OCI-LY7 (cell line): ENCODE measurements around the gene AMPD1. TPM values are rescaled to one million over a fixed set of nuclear protein-coding genes. Genes with fewer than 3 reads are reported as not detected.

ENCODE experiments used
- BruUV-seq: library from RNA; stranded (reverse); fragments of 400-500 nt; replicated peaks from 2 replicates; lab custom pipeline; 2021; lab: Mats Ljungman, UMichigan
- CTCF ChIA-PET: fragments of 300-600 bp; sonication (Branson Sonifier 250); formaldehyde crosslinking; loops from one replicate; lab custom pipeline; 2022; ENCODE audit warnings: antibody characterized with exemption; ENCODE audit not compliant: unreplicated experiment; lab: Charles Lee
- POLR2A ChIA-PET: fragments of 300-600 bp; sonication (Branson Sonifier 250); formaldehyde crosslinking; loops from one replicate; lab custom pipeline; 2022; ENCODE audit warnings: antibody characterized with exemption; lab: Charles Lee
- DNase-seq: peaks from one replicate; pipeline ENCODE4 v3.0.0-alpha.2; 2015; ENCODE audit warnings: low spot score
- H2AFZ ChIP-seq: fragments of 200-600 bp; sonication (generic), shearing (Covaris generic); 2 replicates; pipeline ENCODE4 v1.6.1; 2014; ENCODE audit warnings: mild to moderate bottlenecking, antibody characterized with exemption, low read length, moderate library complexity
- H3K27ac ChIP-seq: fragments of 200-600 bp; sonication (generic); 2 replicates; pipeline ENCODE4 v1.5.1; 2014; ENCODE audit warnings: mixed run types, low read depth, mild to moderate bottlenecking, moderate library complexity, low read length, inconsistent platforms; ENCODE audit not compliant: poor library complexity, severe bottlenecking
- H3K36me3 ChIP-seq: fragments of 200-600 bp; sonication (generic); 2 replicates; pipeline ENCODE4 v1.6.1; 2014; ENCODE audit warnings: mild to moderate bottlenecking, antibody characterized with exemption, low read length, moderate library complexity, mixed read lengths; ENCODE audit not compliant: insufficient read depth
- H3K4me1 ChIP-seq: fragments of 200-600 bp; sonication (generic); 2 replicates; pipeline ENCODE4 v1.5.1; 2014; ENCODE audit warnings: mild to moderate bottlenecking, low read length; ENCODE audit not compliant: insufficient read depth, poor library complexity, severe bottlenecking
- H3K4me2 ChIP-seq: fragments of 200-600 bp; sonication (generic); 2 replicates; pipeline ENCODE4 v1.6.1; 2014; ENCODE audit warnings: mild to moderate bottlenecking, low read length
- H3K4me3 ChIP-seq: fragments of 200-600 bp; sonication (generic); 2 replicates; pipeline ENCODE4 v1.5.1; 2014; ENCODE audit warnings: mild to moderate bottlenecking, low read depth, low read length; ENCODE audit not compliant: poor library complexity, severe bottlenecking
- H3K79me2 ChIP-seq: fragments of 200-600 bp; sonication (generic); 2 replicates; pipeline ENCODE4 v1.6.1; 2016; ENCODE audit warnings: low read depth, mild to moderate bottlenecking, low read length, moderate library complexity, mixed read lengths; ENCODE audit not compliant: insufficient read depth
- H3K9me2 ChIP-seq: fragments of 200-600 bp; sonication (generic); 2 replicates; pipeline ENCODE4 v1.6.1; 2016; ENCODE audit warnings: mild to moderate bottlenecking, low read length, mixed read lengths; ENCODE audit not compliant: insufficient read depth
- H3K9me3 ChIP-seq: fragments of 200-600 bp; sonication (generic); 2 replicates; pipeline ENCODE4 v1.6.1; 2014; ENCODE audit warnings: mild to moderate bottlenecking, mixed run types, low read length, mixed read lengths
- H4K20me1 ChIP-seq: fragments of 200-600 bp; sonication (generic); 2 replicates; pipeline ENCODE4 v1.6.1; 2014; ENCODE audit warnings: mild to moderate bottlenecking, antibody characterized with exemption, low read length, moderate library complexity, mixed read lengths; ENCODE audit not compliant: insufficient read depth
- EZH2phosphoT487 ChIP-seq: fragments of 200-600 bp; sonication (generic); IDR thresholded peaks from 2 replicates; pipeline ENCODE4 v1.6.1; 2018; ENCODE audit warnings: low read depth, borderline replicate concordance, mild to moderate bottlenecking, mixed run types, antibody characterized with exemption, low read length, moderate library complexity, mixed read lengths
- intact Hi-C: fragments of 100-400 bp; cut with micrococcal nuclease; formaldehyde crosslinking; loops from one replicate; pipeline ENCODE4 v1.10.0; 2022; ENCODE audit not compliant: unreplicated experiment
- total RNA-seq, 2 experiments: library from RNA; depleted of rRNA in 1 of 2; stranded (reverse); fragments of >200 nt in 1 of 2; shearing (Covaris generic) in 1 of 2; gene quantifications; 2 replicates each; pipeline ENCODE4 v1.2.3, GENCODE V29; 2014 to 2022
- TF ChIP-seq, protein P1 (sequence below): fragments of 200-600 bp; sonication (generic); conservative IDR thresholded peaks from 2 replicates; pipeline ENCODE4 v1.5.1; 2014; ENCODE audit warnings: mild to moderate bottlenecking, antibody characterized with exemption, low read length, moderate library complexity, mixed read lengths

Gene AMPD1
- total RNA-seq, 2 experiments from 2014 or later, result not detected

GRCh38 chr1:114703242-114703641, 7.9 kb upstream of the AMPD1 start:
- Histone ChIP-seq H3K36me3 (peaks cover 37% of the 10 kb centered on the region), H3K79me2 (no peaks in the 10 kb centered on the region), H3K27ac (no peak overlapping the region), H3K4me1 (no peaks in the 10 kb centered on the region), H3K4me3 (no peak overlapping the region), H3K4me2 (no peak overlapping the region), H4K20me1 (no peaks in the 10 kb centered on the region), H3K9me2 (no peaks in the 10 kb centered on the region), H2AFZ (no peak overlapping the region), H3K9me3 (no peaks in the 10 kb centered on the region)
- no peak for TF ChIP-seq EZH2phosphoT487
- TF ChIP-seq, protein P1, sequence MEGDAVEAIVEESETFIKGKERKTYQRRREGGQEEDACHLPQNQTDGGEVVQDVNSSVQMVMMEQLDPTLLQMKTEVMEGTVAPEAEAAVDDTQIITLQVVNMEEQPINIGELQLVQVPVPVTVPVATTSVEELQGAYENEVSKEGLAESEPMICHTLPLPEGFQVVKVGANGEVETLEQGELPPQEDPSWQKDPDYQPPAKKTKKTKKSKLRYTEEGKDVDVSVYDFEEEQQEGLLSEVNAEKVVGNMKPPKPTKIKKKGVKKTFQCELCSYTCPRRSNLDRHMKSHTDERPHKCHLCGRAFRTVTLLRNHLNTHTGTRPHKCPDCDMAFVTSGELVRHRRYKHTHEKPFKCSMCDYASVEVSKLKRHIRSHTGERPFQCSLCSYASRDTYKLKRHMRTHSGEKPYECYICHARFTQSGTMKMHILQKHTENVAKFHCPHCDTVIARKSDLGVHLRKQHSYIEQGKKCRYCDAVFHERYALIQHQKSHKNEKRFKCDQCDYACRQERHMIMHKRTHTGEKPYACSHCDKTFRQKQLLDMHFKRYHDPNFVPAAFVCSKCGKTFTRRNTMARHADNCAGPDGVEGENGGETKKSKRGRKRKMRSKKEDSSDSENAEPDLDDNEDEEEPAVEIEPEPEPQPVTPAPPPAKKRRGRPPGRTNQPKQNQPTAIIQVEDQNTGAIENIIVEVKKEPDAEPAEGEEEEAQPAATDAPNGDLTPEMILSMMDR, result no peak
- intact Hi-C loops, result no loop called here
- no TSS peak for BruUV-seq
- no peak for DNase-seq
- CTCF ChIA-PET, result no interaction called here
- POLR2A ChIA-PET, result interaction anchor here (0.7 to 2.0 kb wide), 4 partner anchors 8 to 350 kb away, joined by 3 to 12 read pairs (median 4); partner anchors contain the start of genes AMPD1 and NRAS

DNA sequence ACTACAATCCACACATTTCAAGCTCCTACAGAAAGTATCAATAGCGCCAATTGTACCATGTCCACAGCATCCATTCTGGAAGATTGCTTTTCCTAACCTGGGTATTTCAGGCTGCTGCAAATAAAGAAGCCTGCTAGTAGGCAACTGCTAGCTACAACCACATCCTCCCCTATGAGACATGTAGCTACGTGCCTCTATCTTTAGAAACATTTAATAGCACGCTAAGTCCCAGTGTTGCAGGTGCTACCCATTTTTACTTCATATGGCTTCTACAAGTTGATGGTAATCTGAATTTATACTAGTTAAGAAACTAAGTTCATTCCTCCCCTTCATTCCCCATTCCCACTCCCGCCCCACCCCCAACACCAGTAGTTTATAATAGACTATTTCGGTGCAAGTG, 7.4 kb upstream of the AMPD1 start:
- no peak for DNase-seq
- Histone ChIP-seq H3K4me1 (no peaks in the 10 kb centered on the region), H3K4me3 (no peak overlapping the region), H3K9me2 (no peaks in the 10 kb centered on the region), H4K20me1 (no peaks in the 10 kb centered on the region), H3K36me3 (peaks cover 32% of the 10 kb centered on the region), H3K9me3 (no peaks in the 10 kb centered on the region), H3K27ac (no peak overlapping the region), H2AFZ (no peak overlapping the region), H3K4me2 (no peak overlapping the region), H3K79me2 (no peaks in the 10 kb centered on the region)
- POLR2A ChIA-PET, result interaction anchor here (0.7 to 2.0 kb wide), 3 partner anchors 10 to 349 kb away, joined by 3 to 12 read pairs (median 4); partner anchors contain the start of gene NRAS
- no TSS peak for BruUV-seq
- intact Hi-C loops, result no loop called here
- CTCF ChIA-PET, result no interaction called here
- TF ChIP-seq, protein P1, result no peak
- TF ChIP-seq EZH2phosphoT487, result no peak

- H3K27ac ChIP-seq, result no peak overlapping the region
- no peaks in the 10 kb centered on the region for H3K9me2 ChIP-seq
- H3K9me3 ChIP-seq, result no peaks in the 10 kb centered on the region
- DNase-seq, result no peak
- H3K79me2 ChIP-seq, result no peaks in the 10 kb centered on the region
- TF ChIP-seq, protein P1, result no peak
- TF ChIP-seq EZH2phosphoT487, result no peak
- H4K20me1 ChIP-seq, result no peaks in the 10 kb centered on the region
- ChIA-PET POLR2A (interaction anchor here (0.6 kb wide), 1 partner anchor 14 kb away, joined by 3 read pairs; no protein-coding TSS in a partner anchor), CTCF (no interaction called here)
- intact Hi-C loops, result no loop called here
- H2AFZ ChIP-seq, result no peak overlapping the region
- BruUV-seq, result no TSS peak
- H3K4me3 ChIP-seq, result no peak overlapping the region
- H3K4me1 ChIP-seq, result no peaks in the 10 kb centered on the region
- H3K4me2 ChIP-seq, result no peak overlapping the region
- peaks cover 24% of the 10 kb centered on the region for H3K36me3 ChIP-seq
These were observed 6.6 kb upstream of the AMPD1 start for GRCh38 chr1:114701931-114702330.
